H9 (cell line): Measurements from ENCODE around the gene AFF1. TPM values are rescaled to one million over a fixed set of nuclear protein-coding genes. Genes with fewer than 3 reads are reported as not detected.

Source experiments
- DNase-seq: peaks from one replicate; pipeline ENCODE4 v3.0.0-alpha.2; 2017
- H2AFZ ChIP-seq: one replicate; pipeline ENCODE4 v1.6.1; 2013; ENCODE audit warnings: mild to moderate bottlenecking, low read length, control low read depth, moderate library complexity
- H2AK5ac ChIP-seq: 2 replicates; pipeline ENCODE4 v1.6.1; 2013; ENCODE audit warnings: low read length, control low read depth, mixed read lengths; ENCODE audit not compliant: insufficient read length
- H2BK120ac ChIP-seq: one replicate; pipeline ENCODE4 v1.6.1; 2013; ENCODE audit warnings: low read depth, mild to moderate bottlenecking, low read length, control low read depth, inconsistent platforms; ENCODE audit not compliant: poor library complexity, severe bottlenecking
- H2BK12ac ChIP-seq: 2 replicates; pipeline ENCODE4 v1.6.1; 2013; ENCODE audit warnings: low read length, control low read depth, mixed read lengths, low read depth; ENCODE audit not compliant: insufficient read length
- H2BK15ac ChIP-seq: 2 replicates; pipeline ENCODE4 v1.6.1; 2013; ENCODE audit warnings: low read depth, low read length, control low read depth
- H2BK20ac ChIP-seq: one replicate; pipeline ENCODE4 v1.6.1; 2013; ENCODE audit warnings: low read depth, mild to moderate bottlenecking, low read length, control low read depth, inconsistent platforms; ENCODE audit not compliant: poor library complexity, severe bottlenecking
- H2BK5ac ChIP-seq: 2 replicates; pipeline ENCODE4 v1.6.1; 2013; ENCODE audit warnings: low read length, control low read depth, mixed read lengths; ENCODE audit not compliant: insufficient read length
- H3K14ac ChIP-seq: 2 replicates; pipeline ENCODE4 v1.6.1; 2013; ENCODE audit warnings: low read length, control low read depth; ENCODE audit not compliant: insufficient read depth
- H3K18ac ChIP-seq: 2 replicates; pipeline ENCODE4 v1.6.1; 2013; ENCODE audit warnings: low read depth, mild to moderate bottlenecking, mixed read lengths, low read length, control low read depth; ENCODE audit not compliant: insufficient read length
- H3K23ac ChIP-seq: 2 replicates; pipeline ENCODE4 v1.6.1; 2013; ENCODE audit warnings: low read length, control low read depth, mixed read lengths, low read depth; ENCODE audit not compliant: insufficient read length
- H3K23me2 ChIP-seq: 2 replicates; pipeline ENCODE4 v1.6.1; 2013; ENCODE audit warnings: low read depth, mild to moderate bottlenecking, mixed read lengths, low read length, control low read depth; ENCODE audit not compliant: insufficient read length, poor library complexity, severe bottlenecking
- H3K27ac ChIP-seq: 2 replicates; pipeline ENCODE4 v1.5.1; 2013; ENCODE audit warnings: low read length, control low read depth, mixed read lengths, low read depth; ENCODE audit not compliant: insufficient read length
- H3K27me3 ChIP-seq: 2 replicates; pipeline ENCODE4 v1.6.1; 2013; ENCODE audit warnings: low read length, control low read depth, inconsistent platforms; ENCODE audit not compliant: insufficient read depth
- H3K4ac ChIP-seq: 2 replicates; pipeline ENCODE4 v1.6.1; 2013; ENCODE audit warnings: low read depth, mild to moderate bottlenecking, control low read depth, inconsistent platforms, low read length, moderate library complexity
- H3K4me1 ChIP-seq: 2 replicates; pipeline ENCODE4 v1.6.1; 2013; ENCODE audit warnings: low read length, control low read depth, inconsistent platforms; ENCODE audit not compliant: insufficient read depth
- H3K4me2 ChIP-seq: 2 replicates; pipeline ENCODE4 v1.6.1; 2013; ENCODE audit warnings: low read length, control low read depth, mixed read lengths; ENCODE audit not compliant: insufficient read length, insufficient read depth
- H3K56ac ChIP-seq: 2 replicates; pipeline ENCODE4 v1.6.1; 2013; ENCODE audit warnings: low read depth, mild to moderate bottlenecking, mixed read lengths, low read length, control low read depth; ENCODE audit not compliant: insufficient read length
- H3K79me1 ChIP-seq: 2 replicates; pipeline ENCODE4 v1.6.1; 2013; ENCODE audit warnings: low read depth, mild to moderate bottlenecking, moderate library complexity, low read length, control low read depth, inconsistent platforms; ENCODE audit not compliant: insufficient read depth, poor library complexity, severe bottlenecking
- H3K79me2 ChIP-seq: 2 replicates; pipeline ENCODE4 v1.6.1; 2013; ENCODE audit warnings: low read length, control low read depth, inconsistent platforms; ENCODE audit not compliant: insufficient read depth
- H3K9ac ChIP-seq: 2 replicates; pipeline ENCODE4 v1.6.1; 2013; ENCODE audit warnings: low read length, control low read depth, mixed read lengths; ENCODE audit not compliant: insufficient read length; ENCODE audit errors: extremely low read depth
- H3K9me3 ChIP-seq: one replicate; pipeline ENCODE4 v1.6.1; 2013; ENCODE audit warnings: low read depth, low read length, inconsistent platforms; ENCODE audit not compliant: control insufficient read depth
- H3T11ph ChIP-seq: one replicate; pipeline ENCODE4 v1.6.1; 2013; ENCODE audit warnings: mild to moderate bottlenecking, low read length, control low read depth, inconsistent platforms
- H4K20me1 ChIP-seq: one replicate; pipeline ENCODE4 v1.6.1; 2013; ENCODE audit not compliant: control insufficient read depth, insufficient read length, insufficient read depth
- H4K5ac ChIP-seq: 2 replicates; pipeline ENCODE4 v1.6.1; 2013; ENCODE audit warnings: low read depth, mild to moderate bottlenecking, mixed read lengths, low read length, control low read depth; ENCODE audit not compliant: insufficient read length
- H4K8ac ChIP-seq: replicated peaks from 2 replicates; pipeline ENCODE4 v1.6.1; 2013; ENCODE audit warnings: low read length, control low read depth, mixed read lengths, low read depth; ENCODE audit not compliant: insufficient read length
- H4K91ac ChIP-seq: 2 replicates; pipeline ENCODE4 v1.6.1; 2013; ENCODE audit warnings: low read depth, mild to moderate bottlenecking, moderate library complexity, mixed read lengths, low read length, control low read depth; ENCODE audit not compliant: insufficient read length
- H3K27ac Mint-ChIP-seq, 3 experiments: 2 replicates in 2 of 3; 3 replicates in 1 of 3; pipeline ENCODE4 v1.8.0; 2020 to 2021; ENCODE audit warnings: mixed read lengths in 3 of 3, mild to moderate bottlenecking in 1 of 3, moderate library complexity in 1 of 3
- H3K27me3 Mint-ChIP-seq: 2 replicates; pipeline ENCODE4 v1.8.0; 2021; ENCODE audit warnings: low read depth, mild to moderate bottlenecking, moderate library complexity, mixed read lengths
- H3K36me3 Mint-ChIP-seq, 3 experiments: 2 replicates in 2 of 3; 3 replicates in 1 of 3; pipeline ENCODE4 v1.8.0; 2020 to 2021; ENCODE audit warnings: low read depth in 3 of 3, mixed read lengths in 3 of 3; ENCODE audit not compliant: insufficient read depth in 1 of 3
- H3K4me1 Mint-ChIP-seq, 2 experiments: 2 replicates each; pipeline ENCODE4 v1.8.0; 2020; ENCODE audit warnings: mixed read lengths in 2 of 2
- H3K4me3 Mint-ChIP-seq, 2 experiments: 2 replicates in 1 of 2; 3 replicates in 1 of 2; pipeline ENCODE4 v1.8.0; 2020 to 2021; ENCODE audit warnings: mild to moderate bottlenecking in 2 of 2, mixed read lengths in 2 of 2, moderate library complexity in 1 of 2
- H3K9me3 Mint-ChIP-seq, 2 experiments: 2 replicates in 1 of 2; 3 replicates in 1 of 2; pipeline ENCODE4 v1.8.0; 2020; ENCODE audit warnings: mild to moderate bottlenecking in 2 of 2, mixed read lengths in 2 of 2, moderate library complexity in 1 of 2
- CTCF ChIP-seq: fragments of 200-600 bp; sonication (generic); conservative IDR thresholded peaks from 3 replicates; pipeline ENCODE4 v1.8.0; 2021; ENCODE audit warnings: antibody characterized with exemption, mild to moderate bottlenecking
- WGBS: extraction: QIAGEN DNeasy Blood & Tissue Kit; methylation state at CpG from one replicate; pipeline ENCODE4 v1.1.7; 2013; ENCODE audit warnings: missing lambda C conversion rate, low lambda C conversion rate, mixed read lengths; ENCODE audit not compliant: insufficient read length; ENCODE audit errors: extremely low coverage; 5-methylcytosine and 5-hydroxymethylcytosine counted together
- total RNA-seq: library from RNA; stranded (reverse); gene quantifications from 2 replicates; pipeline ENCODE4 v1.2.1, GENCODE V29; 2021

Gene AFF1
- total RNA-seq, 1 experiment from 2014 or later, result 74.5 TPM

- no peak overlapping the region for H2BK120ac ChIP-seq
- H3K23me2 ChIP-seq, result no peaks in the 10 kb centered on the region
- WGBS, result no CpG with 5 or more reads among the region's 3 CpGs
- H2BK5ac ChIP-seq, result no peak overlapping the region
- no peak overlapping the region for H3K9ac ChIP-seq
- no peak overlapping the region for H4K5ac ChIP-seq
- H3K27ac Mint-ChIP-seq, result no peak overlapping the region
- no peaks in the 10 kb centered on the region for H4K20me1 ChIP-seq
- H3K14ac ChIP-seq, result no peak overlapping the region
- no peaks in the 10 kb centered on the region for H3K9me3 ChIP-seq
- no peak overlapping the region for H4K8ac ChIP-seq
- no peaks in the 10 kb centered on the region for H3K27me3 Mint-ChIP-seq
- H3T11ph ChIP-seq, result no peak overlapping the region
- H2AFZ ChIP-seq, result no peak overlapping the region
- no peaks in the 10 kb centered on the region for H3K27me3 ChIP-seq
- H3K18ac ChIP-seq, result no peak overlapping the region
- no peaks in the 10 kb centered on the region for H3K4me1 ChIP-seq
- H3K27ac ChIP-seq, result no peak overlapping the region
- peaks cover 5 to 11% of the 10 kb centered on the region in 2 experiments; a peak in 3 of 4 replicates for H3K4me1 Mint-ChIP-seq
- DNase-seq, result no peak
- no peak overlapping the region for H2BK15ac ChIP-seq
- no peaks in the 10 kb centered on the region for H3K79me2 ChIP-seq
- no peak overlapping the region for H2BK20ac ChIP-seq
- no peak overlapping the region for H3K4me2 ChIP-seq
- no peak overlapping the region for H3K4ac ChIP-seq
- no peak overlapping the region for H2BK12ac ChIP-seq
- H3K36me3 Mint-ChIP-seq, result peaks cover 5 to 19% (median 18%) of the 10 kb centered on the region in 3 experiments
- H2AK5ac ChIP-seq, result no peak overlapping the region
- H3K4me3 Mint-ChIP-seq, result no peak overlapping the region
- no peak overlapping the region for H3K56ac ChIP-seq
- no peak for TF ChIP-seq CTCF
- H3K79me1 ChIP-seq, result no peaks in the 10 kb centered on the region
- no peaks in the 10 kb centered on the region for H3K9me3 Mint-ChIP-seq
- H4K91ac ChIP-seq, result no peak overlapping the region
- no peak overlapping the region for H3K23ac ChIP-seq
Observed at GRCh38 chr4:87147116-87147515, 212.3 kb downstream of the AFF1 start.
